ENCODE data around the gene SREBF1. TPM values are rescaled to one million over a fixed set of nuclear protein-coding genes. Genes with fewer than 3 reads are reported as not detected.

SREBF1 gene
- total RNA-seq, 3 donors from 2014 or later = 161 to 179 (median 170) TPM

- no peaks in the 10 kb centered on the region for H3K36me3 ChIP-seq (ENCODE audit: low read depth)
- intact Hi-C loops (cut with DNase I, micrococcal nuclease) = no loop called here
- ATAC-seq (peak; percentile 2), DNase-seq (no peak)
- H3K9me3 ChIP-seq = no peaks in the 10 kb centered on the region
- no peak for TF ChIP-seq CTCF (IDR thresholded peaks at IDR 0.05)
- H3K4me1 ChIP-seq (ENCODE audit: low read depth) = peaks cover 4% of the 10 kb centered on the region
- no peak overlapping the region for H3K4me3 ChIP-seq
Measured at GRCh38 chr17:17807440-17807839, 29.3 kb downstream of the SREBF1 start.

- ATAC-seq (no peak), DNase-seq (no peak)
- TF ChIP-seq CTCF (IDR thresholded peaks at IDR 0.05) = no peak
- intact Hi-C loops (cut with DNase I, micrococcal nuclease) = no loop called here
- Histone ChIP-seq H3K36me3 (ENCODE audit: low read depth) (no peaks in the 10 kb centered on the region), H3K4me1 (ENCODE audit: low read depth) (no peaks in the 10 kb centered on the region), H3K4me3 (no peak overlapping the region), H3K9me3 (no peaks in the 10 kb centered on the region)
Measured at GRCh38 chr17:17806611-17807274, 30.0 kb downstream of the SREBF1 start.

DNA sequence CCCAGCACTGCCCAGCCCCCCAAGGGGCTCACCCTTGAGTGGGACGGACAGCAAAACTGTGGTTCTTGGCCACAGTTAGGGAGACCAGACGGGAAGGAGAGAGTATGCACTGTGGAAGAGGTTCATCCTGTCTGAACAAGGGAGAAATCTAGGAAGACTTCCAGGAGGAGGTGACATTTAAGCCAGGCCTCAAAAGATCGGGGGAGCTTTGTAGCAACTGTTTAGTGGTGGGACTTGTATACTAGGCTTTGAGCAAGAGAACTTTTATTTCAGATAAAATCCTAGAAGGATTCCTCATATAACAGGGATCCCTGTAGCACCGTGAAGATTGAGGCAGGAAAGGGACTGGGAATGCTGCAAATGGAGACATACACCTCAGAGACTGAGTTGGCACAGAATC, 30.8 kb downstream of the SREBF1 start:
- Histone ChIP-seq H3K4me3 (no peak overlapping the region), H3K4me1 (ENCODE audit: low read depth) (no peaks in the 10 kb centered on the region), H3K36me3 (ENCODE audit: low read depth) (no peaks in the 10 kb centered on the region), H3K9me3 (no peaks in the 10 kb centered on the region)
- DNase-seq (no peak), ATAC-seq (no peak)
- no peak for TF ChIP-seq CTCF (IDR thresholded peaks at IDR 0.05)
- intact Hi-C loops (cut with DNase I, micrococcal nuclease) = no loop called here

DNA sequence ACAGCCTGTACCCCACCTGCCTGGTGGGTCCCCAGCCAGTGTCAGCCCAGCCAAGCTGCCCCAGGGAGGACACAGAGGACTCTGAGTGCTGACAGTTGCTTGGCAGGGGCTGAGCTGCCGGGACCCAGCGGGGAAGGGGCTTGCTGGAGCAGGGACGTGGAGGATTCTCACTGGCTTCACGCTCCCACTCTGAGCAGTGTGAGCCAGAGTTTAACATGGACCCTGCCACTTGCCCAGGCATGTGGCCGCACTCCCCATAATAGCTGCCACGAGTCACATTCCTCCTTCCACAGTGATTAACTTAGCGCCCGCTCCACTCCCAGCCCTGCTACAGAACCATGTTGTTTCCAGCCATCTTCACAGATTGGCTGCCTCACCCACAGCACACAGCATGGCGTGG, 31.2 kb downstream of the SREBF1 start:
- ATAC-seq = no peak
- intact Hi-C loops (cut with DNase I, micrococcal nuclease) = no loop called here
- Histone ChIP-seq H3K4me3 (no peak overlapping the region), H3K9me3 (no peaks in the 10 kb centered on the region), H3K36me3 (ENCODE audit: low read depth) (no peaks in the 10 kb centered on the region), H3K4me1 (ENCODE audit: low read depth) (no peaks in the 10 kb centered on the region)
- no peak for TF ChIP-seq CTCF (IDR thresholded peaks at IDR 0.05)
- no peak for DNase-seq

DNA sequence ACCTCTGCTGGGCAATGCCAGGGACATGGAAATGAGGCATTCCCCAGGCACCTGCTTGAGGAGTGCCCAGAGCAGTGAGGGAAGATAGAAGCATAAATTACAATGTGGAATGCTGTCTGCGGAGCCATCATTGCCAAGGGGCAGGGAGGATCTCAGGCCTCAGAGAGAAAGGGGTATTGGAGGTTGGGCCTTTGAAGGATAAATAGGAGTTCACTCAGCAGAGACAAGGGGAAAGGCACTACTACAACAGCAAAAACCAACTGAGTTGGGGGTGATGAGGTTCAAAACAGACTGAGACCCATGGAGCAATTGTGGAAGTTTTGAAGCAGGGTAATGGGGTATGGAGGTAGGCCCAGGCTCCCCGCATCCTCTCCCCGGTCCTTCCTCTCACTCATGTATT, 32.8 kb downstream of the SREBF1 start:
- ATAC-seq (no peak), DNase-seq (no peak)
- TF ChIP-seq CTCF (IDR thresholded peaks at IDR 0.05) = no peak
- H3K4me3 ChIP-seq = no peak overlapping the region
- intact Hi-C loops (cut with DNase I, micrococcal nuclease) = no loop called here
- no peaks in the 10 kb centered on the region for H3K9me3 ChIP-seq
- H3K4me1 ChIP-seq (ENCODE audit: low read depth) = no peaks in the 10 kb centered on the region
- no peaks in the 10 kb centered on the region for H3K36me3 ChIP-seq (ENCODE audit: low read depth)
